Measurements from ENCODE around the gene IL1RAPL2. TPM values are rescaled to one million over a fixed set of nuclear protein-coding genes. Genes with fewer than 3 reads are reported as not detected.

IL1RAPL2 gene
- total RNA-seq, 1 experiment from 2014 or later: not detected

GRCh38 chrX:104662694-104663093, 96.7 kb downstream of the IL1RAPL2 start:
- in situ Hi-C loops (cut with HindIII; ENCODE audit: low pct_unique_long_range_greater_than_20kb, low sequenced_read_pairs): no loop called here
- CTCF ChIA-PET: no interaction called here
- ATAC-seq (no peak), DNase-seq (ENCODE audit: low read depth, low spot score) (no peak)
- Histone ChIP-seq H3K9me3 (ENCODE audit: control insufficient read depth, insufficient read depth, low read depth, low read length) (no peaks in the 10 kb centered on the region), H3K4me1 (ENCODE audit: control insufficient read depth, insufficient read depth, low read length) (no peaks in the 10 kb centered on the region), H3K27me3 (ENCODE audit: control insufficient read depth, insufficient read depth, low read length) (no peaks in the 10 kb centered on the region), H3K36me3 (ENCODE audit: control insufficient read depth, insufficient read depth, low read length) (no peaks in the 10 kb centered on the region), H3K4me3 (ENCODE audit: low read depth in 2 of 2, low read length in 2 of 2) (no peak overlapping the region), H3K27ac (ENCODE audit: low read length) (no peak overlapping the region)
- POLR2A ChIA-PET: no interaction called here
- no peak for TF ChIP-seq REST (IDR thresholded peaks at IDR 0.05; ENCODE audit: insufficient read depth in 1 of 2, low read depth in 2 of 2, low read length in 1 of 2)
- no peak for TF ChIP-seq SIN3A (IDR thresholded peaks at IDR 0.05; ENCODE audit: borderline replicate concordance, insufficient read depth, low read depth, low read length)
- TF ChIP-seq POLR2AphosphoS5 (IDR thresholded peaks at IDR 0.05; ENCODE audit: low read depth, low read length): no peak
- no peak for TF ChIP-seq CTCF (IDR thresholded peaks at IDR 0.05)
- no peak for TF ChIP-seq TCF7L2 (IDR thresholded peaks at IDR 0.05; ENCODE audit: low read depth, low read length)
- intact Hi-C loops (cut with micrococcal nuclease; ENCODE audit: unreplicated experiment): no loop called here
- BruUV-seq (replicated peaks): no TSS peak

DNA sequence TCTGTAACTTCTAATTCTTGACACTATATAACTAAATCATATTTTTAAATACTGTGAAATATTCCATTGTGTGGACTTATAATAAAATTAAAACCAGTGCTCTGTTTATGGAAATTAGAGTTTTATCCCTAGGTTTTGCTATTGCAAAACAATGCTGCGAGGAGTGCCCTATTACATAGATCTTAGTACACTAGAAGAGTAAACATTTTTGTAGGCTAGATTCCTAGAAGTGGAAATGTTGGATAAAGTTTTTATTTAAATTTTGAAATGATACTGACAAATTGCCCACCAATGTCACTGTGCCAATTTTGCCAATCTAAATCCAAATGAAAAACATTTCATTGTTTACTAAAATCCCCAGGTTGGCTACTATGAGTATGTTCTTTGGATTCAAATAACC, 99.7 kb downstream of the IL1RAPL2 start:
- Histone ChIP-seq H3K27ac (ENCODE audit: low read length) (no peak overlapping the region), H3K27me3 (ENCODE audit: control insufficient read depth, insufficient read depth, low read length) (no peaks in the 10 kb centered on the region), H3K4me3 (ENCODE audit: low read depth in 2 of 2, low read length in 2 of 2) (no peak overlapping the region), H3K36me3 (ENCODE audit: control insufficient read depth, insufficient read depth, low read length) (no peaks in the 10 kb centered on the region), H3K9me3 (ENCODE audit: control insufficient read depth, insufficient read depth, low read depth, low read length) (no peaks in the 10 kb centered on the region), H3K4me1 (ENCODE audit: control insufficient read depth, insufficient read depth, low read length) (no peaks in the 10 kb centered on the region)
- ATAC-seq (no peak), DNase-seq (ENCODE audit: low read depth, low spot score) (no peak)
- ChIA-PET POLR2A (no interaction called here), CTCF (no interaction called here)
- no TSS peak for BruUV-seq (replicated peaks)
- TF ChIP-seq SIN3A (IDR thresholded peaks at IDR 0.05; ENCODE audit: borderline replicate concordance, insufficient read depth, low read depth, low read length) (no peak), CTCF (IDR thresholded peaks at IDR 0.05) (no peak), POLR2AphosphoS5 (IDR thresholded peaks at IDR 0.05; ENCODE audit: low read depth, low read length) (no peak)
- in situ Hi-C loops (cut with HindIII; ENCODE audit: low pct_unique_long_range_greater_than_20kb, low sequenced_read_pairs) (no loop called here), intact Hi-C loops (cut with micrococcal nuclease; ENCODE audit: unreplicated experiment) (no loop called here)
